Mesendoderm (in vitro differentiated cells): ENCODE data around the gene ORMDL1.
A peak's percentile ranks its signal among the peaks of the same experiment; 100 is the strongest.

Source experiments
- DNase-seq: peaks from one replicate; pipeline ENCODE4 v3.0.0; 2013
- H2AK5ac ChIP-seq: 2 replicates; pipeline ENCODE4 v1.6.1; 2013; ENCODE audit warnings: low read length, inconsistent platforms
- H2BK120ac ChIP-seq: 2 replicates; pipeline ENCODE4 v1.6.1; 2013; ENCODE audit warnings: low read depth, mild to moderate bottlenecking, low read length, moderate library complexity, mixed read lengths
- H2BK15ac ChIP-seq: replicated peaks from 2 replicates; pipeline ENCODE4 v1.6.1; 2013; ENCODE audit warnings: low read depth, mild to moderate bottlenecking, moderate library complexity
- H2BK5ac ChIP-seq: 2 replicates; pipeline ENCODE4 v1.6.1; 2013; ENCODE audit warnings: low read length, inconsistent platforms
- H3K18ac ChIP-seq: 2 replicates; pipeline ENCODE4 v1.6.1; 2013; ENCODE audit warnings: mild to moderate bottlenecking, low read length, mixed read lengths
- H3K23ac ChIP-seq: one replicate; pipeline ENCODE4 v1.6.1; 2013; ENCODE audit warnings: low read length
- H3K27ac ChIP-seq: 2 replicates; pipeline ENCODE4 v1.5.1; 2013; ENCODE audit warnings: low read depth, mild to moderate bottlenecking, inconsistent platforms, low read length, moderate library complexity
- H3K27me3 ChIP-seq: 2 replicates; pipeline ENCODE4 v1.6.1; 2013; ENCODE audit warnings: low read length, control low read depth, mild to moderate bottlenecking, inconsistent platforms; ENCODE audit not compliant: insufficient read depth, poor library complexity
- H3K36me3 ChIP-seq: 2 replicates; pipeline ENCODE4 v1.6.1; 2013; ENCODE audit warnings: low read length, inconsistent platforms; ENCODE audit not compliant: control insufficient read depth, insufficient read depth
- H3K4ac ChIP-seq: one replicate; pipeline ENCODE4 v1.6.1; 2013; ENCODE audit warnings: low read depth, mild to moderate bottlenecking, low read length, moderate library complexity
- H3K4me1 ChIP-seq: 2 replicates; pipeline ENCODE4 v1.6.1; 2013; ENCODE audit warnings: low read depth, low read length, inconsistent platforms; ENCODE audit not compliant: control insufficient read depth
- H3K4me2 ChIP-seq: 2 replicates; pipeline ENCODE4 v1.6.1; 2013; ENCODE audit warnings: low read length
- H3K4me3 ChIP-seq: 2 replicates; pipeline ENCODE4 v1.5.1; 2013; ENCODE audit warnings: mild to moderate bottlenecking, low read length
- H3K56ac ChIP-seq: one replicate; pipeline ENCODE4 v1.6.1; 2013; ENCODE audit warnings: low read length
- H3K79me1 ChIP-seq: 2 replicates; pipeline ENCODE4 v1.6.1; 2013; ENCODE audit warnings: low read length, inconsistent platforms
- H3K79me2 ChIP-seq: 2 replicates; pipeline ENCODE4 v1.6.1; 2013; ENCODE audit warnings: mild to moderate bottlenecking, low read length; ENCODE audit not compliant: control insufficient read depth, insufficient read depth
- H3K9ac ChIP-seq: 2 replicates; pipeline ENCODE4 v1.6.1; 2013; ENCODE audit warnings: low read length, inconsistent platforms
- H4K5ac ChIP-seq: one replicate; pipeline ENCODE4 v1.6.1; 2013; ENCODE audit warnings: low read length
- H4K8ac ChIP-seq: one replicate; pipeline ENCODE4 v1.6.1; 2013; ENCODE audit warnings: low read depth, mild to moderate bottlenecking, control low read depth, low read length, moderate library complexity
- WGBS: extraction: QIAGEN DNeasy Blood & Tissue Kit; methylation state at CpG from one replicate; pipeline ENCODE4 v1.1.7; 2013; ENCODE audit warnings: low lambda C conversion rate, missing lambda C conversion rate; ENCODE audit not compliant: insufficient coverage; ENCODE audit errors: extremely low coverage; 5-methylcytosine and 5-hydroxymethylcytosine counted together

ORMDL1 gene

GRCh38 chr2:189821953-189822748 is 38.0 kb upstream of the ORMDL1 start:
- DNase-seq = peak; percentile 21
- no peak overlapping the region for H3K56ac ChIP-seq
- H2AK5ac ChIP-seq = no peak overlapping the region
- H3K79me2 ChIP-seq = no peaks in the 10 kb centered on the region
- H3K4me3 ChIP-seq = no peak overlapping the region
- H3K4me2 ChIP-seq = no peak overlapping the region
- H3K23ac ChIP-seq = no peak overlapping the region
- H3K9ac ChIP-seq = no peak overlapping the region
- H3K27ac ChIP-seq = no peak overlapping the region
- no peak overlapping the region for H2BK5ac ChIP-seq
- no CpG with 5 or more reads among the region's 33 CpGs for WGBS
- peaks cover 4% of the 10 kb centered on the region for H3K4me1 ChIP-seq
- no peaks in the 10 kb centered on the region for H3K27me3 ChIP-seq
- no peak overlapping the region for H2BK15ac ChIP-seq
- H3K79me1 ChIP-seq = no peaks in the 10 kb centered on the region
- no peak overlapping the region for H2BK120ac ChIP-seq
- H3K4ac ChIP-seq = no peak overlapping the region
- H4K8ac ChIP-seq = no peak overlapping the region
- H4K5ac ChIP-seq = no peak overlapping the region
- H3K36me3 ChIP-seq = no peaks in the 10 kb centered on the region
- H3K18ac ChIP-seq = no peak overlapping the region

GRCh38 chr2:189819297-189819704 is 35.2 kb upstream of the ORMDL1 start:
- no peak overlapping the region for H3K56ac ChIP-seq
- H3K4me3 ChIP-seq = no peak overlapping the region
- H3K4me2 ChIP-seq = no peak overlapping the region
- no CpG with 5 or more reads among the region's 1 CpG for WGBS
- H3K79me1 ChIP-seq = no peaks in the 10 kb centered on the region
- no peak overlapping the region for H2BK5ac ChIP-seq
- H3K36me3 ChIP-seq = no peaks in the 10 kb centered on the region
- H3K18ac ChIP-seq = no peak overlapping the region
- H3K27ac ChIP-seq = no peak overlapping the region
- no peak overlapping the region for H4K8ac ChIP-seq
- H3K27me3 ChIP-seq = no peaks in the 10 kb centered on the region
- H3K9ac ChIP-seq = no peak overlapping the region
- no peak overlapping the region for H2BK15ac ChIP-seq
- H3K4ac ChIP-seq = no peak overlapping the region
- H3K79me2 ChIP-seq = no peaks in the 10 kb centered on the region
- H3K4me1 ChIP-seq = no peaks in the 10 kb centered on the region
- H2BK120ac ChIP-seq = no peak overlapping the region
- H2AK5ac ChIP-seq = no peak overlapping the region
- DNase-seq = no peak
- H4K5ac ChIP-seq = no peak overlapping the region
- no peak overlapping the region for H3K23ac ChIP-seq

GRCh38 chr2:189818249-189819038 is 34.3 kb upstream of the ORMDL1 start:
- Histone ChIP-seq H3K4me2 (no peak overlapping the region), H2BK5ac (no peak overlapping the region), H3K23ac (no peak overlapping the region), H3K79me1 (no peaks in the 10 kb centered on the region), H3K4ac (no peak overlapping the region), H3K36me3 (no peaks in the 10 kb centered on the region), H3K4me3 (no peak overlapping the region), H2AK5ac (no peak overlapping the region), H3K9ac (no peak overlapping the region), H3K27ac (no peak overlapping the region), H2BK120ac (no peak overlapping the region), H2BK15ac (no peak overlapping the region), H4K8ac (no peak overlapping the region), H4K5ac (no peak overlapping the region), H3K56ac (no peak overlapping the region), H3K4me1 (no peaks in the 10 kb centered on the region), H3K18ac (no peak overlapping the region), H3K79me2 (no peaks in the 10 kb centered on the region), H3K27me3 (no peaks in the 10 kb centered on the region)
- no CpG with 5 or more reads among the region's 3 CpGs for WGBS
- no peak for DNase-seq

- Histone ChIP-seq H3K27ac (no peak overlapping the region), H2BK5ac (no peak overlapping the region), H2BK15ac (no peak overlapping the region), H3K23ac (no peak overlapping the region), H3K9ac (no peak overlapping the region), H3K56ac (no peak overlapping the region), H4K8ac (no peak overlapping the region), H4K5ac (no peak overlapping the region), H3K4me3 (no peak overlapping the region), H3K79me1 (no peaks in the 10 kb centered on the region), H3K18ac (no peak overlapping the region), H3K36me3 (peaks cover 3% of the 10 kb centered on the region), H3K79me2 (peaks cover 4% of the 10 kb centered on the region), H3K4ac (no peak overlapping the region), H3K4me1 (no peaks in the 10 kb centered on the region), H2AK5ac (no peak overlapping the region), H3K4me2 (no peak overlapping the region), H2BK120ac (no peak overlapping the region), H3K27me3 (no peaks in the 10 kb centered on the region)
- no peak for DNase-seq
- no CpG with 5 or more reads among the region's 3 CpGs for WGBS
Measured at GRCh38 chr2:189803431-189803830, 19.3 kb upstream of the ORMDL1 start.

GRCh38 chr2:189802396-189802912 is 18.3 kb upstream of the ORMDL1 start:
- Histone ChIP-seq H3K27me3 (no peaks in the 10 kb centered on the region), H3K79me2 (peaks cover 4% of the 10 kb centered on the region), H3K79me1 (no peaks in the 10 kb centered on the region), H3K27ac (no peak overlapping the region), H3K4me3 (no peak overlapping the region), H3K4ac (no peak overlapping the region), H3K18ac (no peak overlapping the region), H2AK5ac (no peak overlapping the region), H3K36me3 (peaks cover 3% of the 10 kb centered on the region), H3K4me2 (no peak overlapping the region), H2BK120ac (no peak overlapping the region), H3K56ac (no peak overlapping the region), H3K4me1 (no peaks in the 10 kb centered on the region), H2BK15ac (no peak overlapping the region), H2BK5ac (no peak overlapping the region), H4K5ac (no peak overlapping the region), H4K8ac (no peak overlapping the region), H3K23ac (no peak overlapping the region), H3K9ac (no peak overlapping the region)
- no peak for DNase-seq
- WGBS = no CpG with 5 or more reads among the region's 2 CpGs
